AG09309 (cell line): ENCODE results near the gene F8A1.
"Not testable (repeated sequence)": the region's sequence is repeated elsewhere in the genome, so short reads cannot be mapped to it uniquely, and the experiment has no call there.

Experiments used
- DNase-seq: peaks from one replicate; pipeline ENCODE4 v3.0.0-alpha.2; 2010; ENCODE audit warnings: low read depth
- H3K4me3 ChIP-seq: 2 replicates; pipeline ENCODE4 v1.5.1; 2011; ENCODE audit warnings: mild to moderate bottlenecking, low read depth, low read length, moderate library complexity; ENCODE audit not compliant: control insufficient read depth
- CTCF ChIP-seq: IDR thresholded peaks from 2 replicates; pipeline ENCODE4 v1.5.1; 2011; ENCODE audit warnings: mild to moderate bottlenecking, low read depth, low read length, inconsistent platforms; ENCODE audit not compliant: insufficient read depth, control insufficient read depth; ENCODE audit errors: missing control alignments

F8A1 gene

DNA sequence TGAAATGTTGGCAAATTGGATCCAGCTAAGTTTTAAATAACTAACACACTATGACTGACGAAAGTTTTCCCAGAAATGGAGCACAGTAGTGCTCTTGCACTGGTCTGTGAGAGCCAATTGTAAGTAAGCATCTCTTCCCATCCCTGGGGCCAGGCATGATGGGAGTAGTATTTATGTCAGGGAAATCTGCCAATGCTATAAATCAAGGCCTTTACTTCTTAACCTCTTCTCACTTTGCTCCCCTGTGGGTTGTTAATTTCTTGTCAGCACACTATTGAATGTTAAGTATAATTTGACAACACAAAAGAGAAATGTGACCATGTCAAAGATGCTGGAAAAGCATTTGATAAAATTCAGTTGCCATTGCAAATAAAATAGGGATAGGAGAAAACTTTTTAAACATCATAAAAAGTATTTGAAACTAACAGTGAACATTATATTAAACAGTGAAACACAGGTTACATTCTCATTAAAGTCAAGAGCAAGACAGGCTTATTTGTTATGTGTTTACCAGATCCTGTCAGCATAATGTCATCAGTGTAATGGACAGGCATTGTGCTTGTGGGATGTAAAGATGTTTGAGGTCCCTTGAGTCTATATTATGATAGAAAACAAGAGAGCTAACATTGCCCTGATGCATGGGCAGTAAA lies 5.0 kb downstream of the F8A1 start:
- no peak for TF ChIP-seq CTCF
- no peak overlapping the region for H3K4me3 ChIP-seq
- DNase-seq = no peak

DNA sequence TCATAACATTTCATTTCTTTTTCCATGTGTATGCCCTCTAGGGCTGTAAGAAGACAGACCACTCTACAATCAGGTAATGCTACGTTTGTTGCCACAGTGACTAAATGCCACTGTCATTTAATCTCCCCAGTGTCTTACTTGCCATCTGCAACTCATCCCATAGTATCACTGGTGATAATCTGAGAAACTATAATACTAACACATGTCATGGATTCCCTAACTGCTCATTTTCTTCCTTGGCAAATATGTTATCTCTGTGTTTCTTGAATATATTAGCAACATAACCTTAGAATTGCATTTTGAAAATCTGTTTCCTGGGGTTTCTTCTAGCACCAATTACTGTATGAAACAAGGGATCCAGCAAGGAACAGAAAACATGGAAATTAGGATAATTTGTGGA lies 6.1 kb downstream of the F8A1 start:
- DNase-seq = no peak
- TF ChIP-seq CTCF = no peak
- H3K4me3 ChIP-seq = no peak overlapping the region

DNA sequence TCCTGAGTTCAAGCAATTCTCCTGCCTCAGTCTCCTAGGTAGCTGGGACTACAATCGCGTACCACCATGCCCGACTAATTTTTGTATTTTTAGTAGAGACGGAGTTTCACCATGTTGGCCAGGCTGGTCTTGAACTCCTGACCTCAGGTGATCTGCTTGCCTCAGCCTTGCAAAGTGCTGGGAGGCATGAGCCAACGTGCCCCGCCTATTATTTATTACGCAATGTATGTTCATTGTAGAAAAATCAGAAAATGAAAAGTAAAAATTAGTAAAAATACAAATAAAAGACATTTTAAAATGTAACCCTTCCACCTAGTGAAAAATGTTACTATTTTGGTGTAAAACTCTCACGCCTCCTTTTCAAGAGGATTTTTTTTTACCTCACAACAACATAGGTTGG lies 14.2 kb downstream of the F8A1 start:
- no peak for DNase-seq
- TF ChIP-seq CTCF = no peak
- H3K4me3 ChIP-seq = no peak overlapping the region

- H3K4me3 ChIP-seq = no peak overlapping the region
- no peak for TF ChIP-seq CTCF
- DNase-seq = no peak
These were observed 16.3 kb downstream of the F8A1 start for GRCh38 chrX:154902408-154902807.

GRCh38 chrX:154908821-154909220 lies 22.7 kb downstream of the F8A1 start:
- no peak for TF ChIP-seq CTCF
- no peak for DNase-seq
- no peak overlapping the region for H3K4me3 ChIP-seq

DNA sequence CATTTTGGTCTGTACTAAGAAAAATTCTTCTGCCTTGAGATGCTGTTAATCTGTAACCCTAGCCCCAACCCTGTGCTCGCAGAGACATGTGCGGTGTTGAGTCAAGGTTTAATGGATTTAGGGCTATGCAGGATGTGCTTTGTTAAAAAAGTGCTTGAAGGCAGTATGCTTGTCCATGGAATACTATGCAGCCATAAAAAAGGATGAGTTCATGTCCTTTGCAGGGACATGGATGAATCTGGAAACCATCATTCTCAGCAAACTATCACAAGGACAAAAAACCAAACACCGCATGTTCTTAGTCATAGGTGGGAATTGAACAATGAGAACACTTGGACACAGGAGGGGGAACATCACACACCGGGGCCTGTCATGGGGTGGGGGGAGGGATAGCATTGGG lies 23.9 kb downstream of the F8A1 start:
- H3K4me3 ChIP-seq, DNase-seq: not testable (repeated sequence)

GRCh38 chrX:154910528-154910927 lies 24.4 kb downstream of the F8A1 start:
- H3K4me3 ChIP-seq, DNase-seq: not testable (repeated sequence)

- TF ChIP-seq CTCF = no peak
These were observed 27.9 kb downstream of the F8A1 start for GRCh38 chrX:154914052-154914451.

More at GRCh38 chrX:154914052-154914451, 27.9 kb downstream of the F8A1 start:
- no peak for DNase-seq
- no peak overlapping the region for H3K4me3 ChIP-seq
